GM19324 (cell line): ENCODE data around the gene OR52A1.
"Not testable (repeated sequence)": the region's sequence is repeated elsewhere in the genome, so short reads cannot be mapped to it uniquely, and the experiment has no call there.

Source experiments
- ATAC-seq: cut with Tn5 transposase; IDR thresholded peaks from one replicate; pipeline ENCODE4 v1.9.1; 2021; ENCODE audit warnings: mild to moderate bottlenecking, moderate library complexity; ENCODE audit not compliant: unreplicated experiment, low FRiP score

OR52A1 gene

GRCh38 chr11:5154657-5155056 lies at the start of gene OR52A1:
Gene OR52A1 (minus strand): TSS chr11:5154757. CDS start chr11:5152369, 2,388 bp downstream.
- ATAC-seq = no peak

GRCh38 chr11:5203366-5203765 lies 48.8 kb upstream of the OR52A1 start:
- ATAC-seq = no peak

- no peak for ATAC-seq
These were observed 46.0 kb upstream of the OR52A1 start, which contains the start of gene OR51V1 for GRCh38 chr11:5200582-5200981. Gene OR51V1 (minus strand): TSS chr11:5200682. CDS start chr11:5200682, 0 bp downstream.

- no peak for ATAC-seq
These were observed 43.7 kb upstream of the OR52A1 start for GRCh38 chr11:5198285-5198684.

GRCh38 chr11:5197536-5197935 lies 43.0 kb upstream of the OR52A1 start:
- ATAC-seq = no peak

GRCh38 chr11:5196731-5197130 lies 42.2 kb upstream of the OR52A1 start:
- ATAC-seq = no peak

- no peak for ATAC-seq
These were observed 41.5 kb upstream of the OR52A1 start for GRCh38 chr11:5196067-5196466.

- no peak for ATAC-seq
These were observed 38.2 kb upstream of the OR52A1 start for GRCh38 chr11:5192738-5193137.

GRCh38 chr11:5188201-5188600 lies 33.6 kb upstream of the OR52A1 start:
- no peak for ATAC-seq

- ATAC-seq = no peak
These were observed 23.7 kb upstream of the OR52A1 start for GRCh38 chr11:5178046-5178837.

DNA sequence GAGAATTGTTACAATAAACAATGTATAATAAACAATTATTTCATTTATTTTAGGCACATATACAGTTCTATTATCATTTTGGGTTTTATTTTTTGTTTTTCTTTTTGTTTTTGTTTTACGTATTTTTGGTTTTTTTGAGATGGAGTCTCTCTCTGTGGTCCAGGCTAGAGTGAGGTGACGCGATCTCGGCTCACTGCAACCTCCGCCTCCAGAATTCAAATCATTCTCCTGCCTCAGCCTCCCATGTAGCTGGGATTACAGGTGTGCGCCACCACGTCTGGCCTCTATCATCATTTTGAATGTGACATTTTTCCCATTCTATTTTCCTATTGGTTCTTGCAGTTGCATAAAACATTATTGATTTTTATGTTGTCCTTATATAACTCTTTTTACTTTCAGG lies 20.4 kb upstream of the OR52A1 start:
- no peak for ATAC-seq

DNA sequence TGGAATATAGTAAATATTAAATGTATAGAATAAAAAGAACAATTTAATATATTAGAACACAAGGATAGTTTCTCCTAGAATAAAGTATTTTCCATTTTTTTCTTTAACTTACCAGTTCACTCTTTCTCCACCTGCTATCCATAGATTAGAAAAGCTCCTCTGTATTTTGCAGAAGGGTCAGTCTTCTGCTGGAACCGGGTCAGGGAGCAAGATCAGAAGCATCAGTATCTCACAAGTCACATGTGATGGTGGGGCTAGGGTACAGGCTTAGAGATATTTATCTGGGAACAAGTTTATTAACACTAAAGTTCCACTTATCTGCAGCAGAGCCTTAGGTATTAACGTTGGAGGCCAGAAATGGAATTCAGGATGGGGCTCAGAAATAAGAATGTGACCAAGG lies 17.3 kb upstream of the OR52A1 start:
- no peak for ATAC-seq

GRCh38 chr11:5165898-5166297 lies 11.3 kb upstream of the OR52A1 start:
- not testable (repeated sequence) for ATAC-seq

GRCh38 chr11:5164807-5165206 lies 10.2 kb upstream of the OR52A1 start:
- ATAC-seq = not testable (repeated sequence)

- ATAC-seq = not testable (repeated sequence)
These were observed 6.5 kb upstream of the OR52A1 start for GRCh38 chr11:5161045-5161444.

DNA sequence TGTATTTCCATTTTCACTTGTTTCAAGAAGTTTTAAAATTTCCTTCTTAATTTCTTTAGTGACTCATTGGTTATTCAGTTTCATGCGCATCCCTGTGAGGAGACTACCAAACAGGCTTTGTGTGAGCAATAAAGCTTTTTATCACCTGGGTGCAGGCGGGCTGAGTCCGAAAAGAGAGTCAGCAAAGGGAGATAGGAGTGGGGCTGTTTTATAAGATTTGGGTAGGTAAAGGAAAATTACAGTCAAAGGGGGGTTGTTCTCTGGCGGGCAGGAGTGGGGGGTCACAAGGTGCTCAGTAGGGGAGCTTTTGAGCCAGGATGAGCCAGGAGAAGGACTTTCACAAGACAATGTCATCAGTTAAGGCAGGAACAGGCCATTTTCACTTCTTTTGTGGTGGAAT lies 5.7 kb upstream of the OR52A1 start:
- not testable (repeated sequence) for ATAC-seq

DNA sequence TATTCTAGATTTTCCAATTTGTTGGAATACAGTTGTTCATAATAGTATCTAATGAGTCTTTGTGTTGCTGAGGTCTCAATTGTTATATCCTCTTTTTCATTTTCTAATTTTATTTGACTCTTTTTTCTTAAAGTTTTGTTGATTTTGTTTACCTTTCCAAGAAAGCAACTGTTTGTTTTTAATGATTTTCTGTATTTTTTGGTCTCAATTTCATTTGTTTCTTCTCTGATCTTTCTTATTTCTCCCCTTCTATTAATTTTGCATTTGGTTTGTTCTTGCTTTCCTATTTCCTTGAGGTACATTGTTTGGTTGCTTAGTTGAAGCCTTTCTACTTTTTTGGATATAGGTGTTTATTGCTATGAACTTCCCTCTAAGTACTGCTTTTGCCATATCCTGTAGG lies 5.2 kb upstream of the OR52A1 start:
- no peak for ATAC-seq

DNA sequence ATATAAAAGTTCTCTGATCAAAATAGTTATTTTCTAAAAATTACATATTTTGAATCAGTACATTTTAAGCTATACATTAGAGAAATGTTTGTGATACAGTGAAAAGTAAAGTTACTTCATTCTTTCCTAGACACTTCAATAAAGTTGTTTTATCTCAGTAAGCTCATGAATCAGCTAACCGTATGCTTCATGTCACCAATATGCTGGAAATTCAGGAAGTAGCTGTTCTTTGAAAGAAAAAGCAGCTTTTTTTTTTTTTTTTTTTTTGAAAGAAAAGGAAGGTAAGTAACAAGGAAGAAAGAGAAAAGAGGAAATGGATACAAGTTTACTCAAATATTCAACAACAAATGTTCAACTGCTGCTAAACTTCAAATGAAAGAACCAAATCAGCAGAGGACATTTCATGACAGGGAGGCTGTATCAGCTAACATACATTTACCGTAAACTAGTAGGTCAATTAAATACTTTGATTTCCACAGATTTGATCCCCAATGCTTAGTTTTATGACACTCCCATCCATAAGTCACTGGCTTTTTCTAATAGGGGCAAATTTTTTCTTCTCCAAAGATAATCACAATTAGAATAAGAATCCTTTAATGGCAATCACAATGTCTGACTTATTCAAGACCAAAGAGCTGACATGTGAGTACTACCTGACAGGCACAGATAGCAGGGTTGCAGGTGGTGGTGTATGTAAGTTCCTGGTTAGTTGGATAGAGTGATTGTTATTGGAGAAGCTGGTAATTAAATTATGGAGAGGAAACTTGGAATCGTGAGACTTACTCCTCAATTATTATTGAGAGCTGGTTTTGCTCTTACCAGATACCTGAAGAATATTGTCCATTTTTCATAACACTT lies 754 bp downstream of the OR52A1 start:
- no peak for ATAC-seq

- no peak for ATAC-seq
These were observed 2.8 kb downstream of the OR52A1 start for GRCh38 chr11:5151713-5152153.

GRCh38 chr11:5144206-5144605 lies 10.4 kb downstream of the OR52A1 start:
- not testable (repeated sequence) for ATAC-seq

DNA sequence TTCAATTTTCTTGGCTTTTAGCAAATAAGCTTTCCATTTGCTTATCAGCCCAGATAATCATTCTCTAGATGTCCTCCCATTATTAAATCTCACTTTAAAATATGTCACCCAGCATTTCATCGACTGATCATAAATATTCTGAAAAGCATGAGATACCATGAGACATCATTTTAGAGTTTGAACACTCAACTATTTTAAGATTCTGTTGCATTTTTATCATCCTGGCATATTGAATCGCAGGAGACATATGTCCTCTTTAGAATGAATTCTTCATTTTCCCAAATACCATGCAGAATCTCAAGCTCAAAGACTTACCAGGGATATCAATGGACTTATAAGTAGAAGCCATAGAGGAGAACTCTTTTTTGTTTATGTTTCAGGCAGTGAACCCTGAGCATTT lies 16.6 kb downstream of the OR52A1 start, which contains the start of gene OR52A5:
Gene OR52A5 (minus strand): TSS at position 361 of the 400 bp plus-strand sequence. CDS start 5,714 bp downstream, outside the sequence.
- no peak for ATAC-seq
